Trophoblast cell (in vitro differentiated cells and primary cell): Measurements from ENCODE around the gene LPCAT1.
A peak's percentile ranks its signal among the peaks of the same experiment; 100 is the strongest.

ENCODE experiments used
- DNase-seq, 2 donors: peaks; one replicate each; pipeline ENCODE4 v3.0.0-alpha.2; 2016
- H2AFZ ChIP-seq: 2 replicates; pipeline ENCODE4 v1.6.1; 2013; ENCODE audit warnings: low read length, moderate library complexity, mild to moderate bottlenecking; ENCODE audit not compliant: insufficient read depth, poor library complexity
- H2AK5ac ChIP-seq: 2 replicates; pipeline ENCODE4 v1.6.1; 2013; ENCODE audit warnings: mild to moderate bottlenecking, low read length
- H2BK120ac ChIP-seq: 2 replicates; pipeline ENCODE4 v1.6.1; 2013; ENCODE audit warnings: low read length, mild to moderate bottlenecking, moderate library complexity; ENCODE audit not compliant: insufficient read depth, poor library complexity
- H2BK12ac ChIP-seq: 2 replicates; pipeline ENCODE4 v1.6.1; 2013; ENCODE audit warnings: mild to moderate bottlenecking, low read length, moderate library complexity
- H2BK5ac ChIP-seq: 2 replicates; pipeline ENCODE4 v1.6.1; 2013; ENCODE audit warnings: low read length, low read depth, moderate library complexity, mild to moderate bottlenecking; ENCODE audit not compliant: poor library complexity
- H3K14ac ChIP-seq: 2 replicates; pipeline ENCODE4 v1.6.1; 2013; ENCODE audit warnings: mild to moderate bottlenecking, low read length
- H3K18ac ChIP-seq: 2 replicates; pipeline ENCODE4 v1.6.1; 2013; ENCODE audit warnings: mild to moderate bottlenecking, low read length
- H3K23ac ChIP-seq: 2 replicates; pipeline ENCODE4 v1.6.1; 2013; ENCODE audit warnings: low read length
- H3K27ac ChIP-seq: 2 replicates; pipeline ENCODE4 v1.5.1; 2013; ENCODE audit warnings: low read depth, mild to moderate bottlenecking, inconsistent platforms, low read length, moderate library complexity
- H3K27me3 ChIP-seq: 2 replicates; pipeline ENCODE4 v1.6.1; 2013; ENCODE audit warnings: inconsistent platforms, mild to moderate bottlenecking, low read length, moderate library complexity; ENCODE audit not compliant: insufficient read depth
- H3K36me3 ChIP-seq, 2 experiments: 1 replicate in 1 of 2; 2 replicates in 1 of 2; pipeline ENCODE4 v1.6.1; 2013; ENCODE audit warnings: low read length in 2 of 2, mild to moderate bottlenecking in 2 of 2, moderate library complexity in 1 of 2; ENCODE audit not compliant: insufficient read depth in 2 of 2, control insufficient read depth in 1 of 2
- H3K4ac ChIP-seq: 2 replicates; pipeline ENCODE4 v1.6.1; 2013; ENCODE audit warnings: low read depth, mild to moderate bottlenecking, low read length, moderate library complexity
- H3K4me1 ChIP-seq, 2 experiments: 1 replicate in 1 of 2; 2 replicates in 1 of 2; pipeline ENCODE4 v1.6.1; 2013; ENCODE audit warnings: low read length in 2 of 2, mild to moderate bottlenecking in 2 of 2, moderate library complexity in 1 of 2; ENCODE audit not compliant: insufficient read depth in 2 of 2, control insufficient read depth in 1 of 2
- H3K4me2 ChIP-seq: 2 replicates; pipeline ENCODE4 v1.6.1; 2013; ENCODE audit warnings: inconsistent platforms, mild to moderate bottlenecking, low read length, moderate library complexity
- H3K4me3 ChIP-seq: 2 replicates; pipeline ENCODE4 v1.5.1; 2013; ENCODE audit warnings: mild to moderate bottlenecking, low read depth, low read length, inconsistent platforms
- H3K79me1 ChIP-seq: one replicate; pipeline ENCODE4 v1.6.1; 2013; ENCODE audit warnings: low read length
- H3K79me2 ChIP-seq: 2 replicates; pipeline ENCODE4 v1.6.1; 2013; ENCODE audit warnings: low read length, mild to moderate bottlenecking; ENCODE audit not compliant: control insufficient read depth, insufficient read depth, poor library complexity
- H3K9ac ChIP-seq: 2 replicates; pipeline ENCODE4 v1.6.1; 2013; ENCODE audit warnings: mild to moderate bottlenecking, low read length
- H3K9me3 ChIP-seq: 2 replicates; pipeline ENCODE4 v1.6.1; 2013; ENCODE audit warnings: low read depth, mild to moderate bottlenecking, control low read depth, inconsistent platforms, low read length; ENCODE audit not compliant: insufficient read depth
- H4K12ac ChIP-seq: 2 replicates; pipeline ENCODE4 v1.6.1; 2013; ENCODE audit warnings: low read depth, mild to moderate bottlenecking, low read length, moderate library complexity
- H4K8ac ChIP-seq: 2 replicates; pipeline ENCODE4 v1.6.1; 2013; ENCODE audit warnings: low read depth, mild to moderate bottlenecking, low read length, moderate library complexity
- H4K91ac ChIP-seq: one replicate; pipeline ENCODE4 v1.6.1; 2013; ENCODE audit warnings: low read depth, mild to moderate bottlenecking, low read length, moderate library complexity
- WGBS: extraction: QIAGEN DNeasy Blood & Tissue Kit; methylation state at CpG from one replicate; pipeline ENCODE4 v1.1.7; 2013; ENCODE audit warnings: missing lambda C conversion rate; ENCODE audit not compliant: insufficient read length, insufficient coverage; ENCODE audit errors: extremely low coverage; 5-methylcytosine and 5-hydroxymethylcytosine counted together

LPCAT1 gene

DNA sequence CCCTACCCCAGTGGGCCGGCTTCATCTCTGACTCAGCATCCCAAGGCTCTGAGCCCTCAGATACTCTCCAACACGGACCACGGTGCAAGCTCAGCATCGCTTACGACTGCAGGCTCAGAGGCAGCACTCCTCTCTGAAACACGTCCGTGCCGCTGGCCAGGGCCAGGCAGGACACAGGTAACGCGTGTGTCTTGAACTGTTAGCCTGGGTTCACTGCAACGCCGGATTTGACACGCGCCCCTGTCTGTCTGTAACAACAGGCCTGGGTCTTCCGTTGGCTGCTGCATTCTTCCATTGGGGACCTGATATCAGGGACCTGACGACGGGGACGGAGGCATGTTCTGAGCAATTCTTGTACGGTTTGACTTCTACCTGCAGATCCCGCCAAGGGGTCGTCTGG is 84.9 kb downstream of the LPCAT1 start:
- Histone ChIP-seq H2BK12ac (no peak overlapping the region), H3K79me1 (no peaks in the 10 kb centered on the region), H4K91ac (no peak overlapping the region), H3K4ac (no peak overlapping the region), H3K23ac (no peak overlapping the region), H2AFZ (no peak overlapping the region), H3K4me1 (no peaks in the 10 kb centered on the region), H3K36me3 (no peaks in the 10 kb centered on the region), H3K9me3 (peaks cover 18% of the 10 kb centered on the region), H3K79me2 (no peaks in the 10 kb centered on the region), H3K27ac (no peak overlapping the region), H3K4me2 (no peak overlapping the region), H4K12ac (no peak overlapping the region), H2BK120ac (no peak overlapping the region), H3K27me3 (peaks cover 11% of the 10 kb centered on the region), H3K9ac (no peak overlapping the region), H3K18ac (no peak overlapping the region), H4K8ac (no peak overlapping the region), H2AK5ac (no peak overlapping the region), H3K4me3 (no peak overlapping the region), H3K14ac (no peak overlapping the region), H2BK5ac (no peak overlapping the region)
- no peak for DNase-seq
- WGBS, result no CpG with 5 or more reads among the region's 21 CpGs

DNA sequence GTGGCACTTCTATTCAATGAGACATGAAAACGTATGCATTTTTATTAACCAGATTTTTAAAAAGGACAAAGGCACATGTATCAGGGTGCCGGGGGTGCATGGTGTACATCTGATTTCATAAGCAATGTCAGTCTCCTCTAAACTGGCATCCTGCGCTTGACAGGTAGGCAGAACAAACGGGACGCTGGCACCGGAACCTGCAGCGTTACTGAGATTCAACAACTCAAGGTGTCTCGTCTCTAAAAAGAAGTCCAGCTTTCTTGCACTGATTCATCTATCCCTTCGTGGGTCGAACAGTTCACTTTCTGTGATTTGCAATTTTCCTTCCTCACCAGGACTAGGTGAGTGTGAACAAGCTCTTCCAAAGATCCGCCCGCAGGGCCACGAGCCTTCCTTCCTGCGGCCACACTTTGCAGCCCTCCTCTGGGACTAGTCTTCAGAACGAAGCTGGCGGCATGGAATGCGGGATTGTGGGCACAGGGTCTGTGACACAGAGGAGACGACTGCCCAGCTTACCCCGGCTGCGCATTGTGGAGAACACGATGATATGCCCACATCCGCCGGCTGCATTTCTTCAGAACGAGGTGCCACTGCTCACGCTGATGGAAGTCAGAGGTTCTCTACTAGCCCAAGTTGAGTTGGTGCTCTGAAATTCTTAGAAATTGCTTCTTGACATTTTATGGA is 85.7 kb downstream of the LPCAT1 start:
- Histone ChIP-seq H3K23ac (no peak overlapping the region), H3K4me3 (no peak overlapping the region), H3K79me1 (no peaks in the 10 kb centered on the region), H3K9me3 (peaks cover 26% of the 10 kb centered on the region), H3K4me1 (no peaks in the 10 kb centered on the region), H3K27ac (no peak overlapping the region), H4K12ac (no peak overlapping the region), H3K27me3 (peaks cover 4% of the 10 kb centered on the region), H3K9ac (no peak overlapping the region), H2BK12ac (no peak overlapping the region), H3K4ac (no peak overlapping the region), H4K8ac (no peak overlapping the region), H3K18ac (no peak overlapping the region), H2AFZ (no peak overlapping the region), H3K4me2 (no peak overlapping the region), H2AK5ac (no peak overlapping the region), H3K36me3 (no peaks in the 10 kb centered on the region), H2BK5ac (no peak overlapping the region), H4K91ac (no peak overlapping the region), H2BK120ac (no peak overlapping the region), H3K79me2 (no peaks in the 10 kb centered on the region), H3K14ac (no peak overlapping the region)
- no CpG with 5 or more reads among the region's 25 CpGs for WGBS
- DNase-seq, result no peak

DNA sequence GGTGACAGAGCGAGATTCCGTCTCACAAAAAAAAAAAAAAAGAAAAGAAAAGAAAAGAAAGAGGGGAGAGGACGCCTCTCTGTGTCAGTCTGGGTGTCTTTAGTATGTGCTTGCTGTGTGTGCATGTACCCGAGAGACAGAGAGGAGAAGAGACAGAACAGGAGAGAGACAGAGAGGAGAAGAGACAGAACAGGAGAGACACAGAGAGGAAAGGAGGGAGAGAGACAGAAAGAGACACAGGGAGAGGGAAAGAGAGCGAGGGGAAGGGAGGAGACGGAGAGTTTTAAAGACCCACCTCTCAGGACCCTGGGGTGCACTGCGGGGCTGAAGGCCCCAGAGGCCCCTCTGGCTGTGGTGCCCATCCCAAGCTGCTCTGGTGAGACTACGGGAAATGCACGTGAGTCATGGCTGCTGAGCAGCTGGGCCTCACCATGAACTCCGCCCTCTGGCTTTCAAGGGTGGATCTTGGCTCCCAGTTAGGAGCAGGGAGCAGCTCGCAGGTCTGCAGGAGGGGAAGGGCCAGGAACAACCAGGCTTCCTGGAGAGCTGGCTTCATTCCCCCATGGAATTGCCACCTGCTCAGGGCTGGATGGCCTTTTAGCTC is 86.4 kb downstream of the LPCAT1 start:
- Histone ChIP-seq H2AFZ (no peak overlapping the region), H3K79me1 (no peaks in the 10 kb centered on the region), H3K9me3 (peaks cover 33% of the 10 kb centered on the region), H2AK5ac (no peak overlapping the region), H3K79me2 (no peaks in the 10 kb centered on the region), H4K91ac (no peak overlapping the region), H3K9ac (no peak overlapping the region), H3K18ac (no peak overlapping the region), H4K8ac (no peak overlapping the region), H3K36me3 (no peaks in the 10 kb centered on the region), H3K23ac (no peak overlapping the region), H3K14ac (no peak overlapping the region), H2BK12ac (no peak overlapping the region), H2BK120ac (no peak overlapping the region), H3K4ac (no peak overlapping the region), H3K27me3 (no peaks in the 10 kb centered on the region), H3K4me3 (no peak overlapping the region), H3K4me1 (no peaks in the 10 kb centered on the region), H4K12ac (no peak overlapping the region), H3K27ac (no peak overlapping the region), H2BK5ac (no peak overlapping the region), H3K4me2 (no peak overlapping the region)
- WGBS, result no CpG with 5 or more reads among the region's 11 CpGs
- DNase-seq, result peak in 1 of 2 donors; percentile 16

DNA sequence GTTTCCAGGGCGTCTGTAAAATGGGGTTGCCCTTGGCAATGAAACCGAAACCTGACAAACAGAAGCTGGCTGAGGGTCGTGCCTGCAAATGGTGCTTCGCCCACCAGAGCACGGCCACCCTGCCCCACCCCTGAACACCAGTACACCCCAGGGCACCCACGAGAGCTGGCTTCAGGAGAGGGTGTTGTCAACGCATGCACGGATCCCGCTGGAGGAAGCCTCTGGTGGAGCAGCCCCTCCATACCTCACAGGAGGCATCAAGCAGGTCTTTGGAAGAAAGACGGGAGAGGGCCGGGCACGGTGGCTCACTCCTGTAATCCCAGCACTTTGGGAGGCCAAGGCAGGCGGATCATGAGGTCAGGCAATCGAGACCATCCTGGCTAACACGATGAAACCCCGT is 87.1 kb downstream of the LPCAT1 start:
- Histone ChIP-seq H3K4me2 (no peak overlapping the region), H2BK120ac (no peak overlapping the region), H2BK12ac (no peak overlapping the region), H3K14ac (no peak overlapping the region), H3K79me2 (no peaks in the 10 kb centered on the region), H3K9me3 (peaks cover 40% of the 10 kb centered on the region), H3K4me3 (peak overlapping the region; percentile 43), H2AK5ac (no peak overlapping the region), H3K36me3 (no peaks in the 10 kb centered on the region), H3K9ac (no peak overlapping the region), H4K8ac (no peak overlapping the region), H3K18ac (no peak overlapping the region), H4K12ac (no peak overlapping the region), H2BK5ac (no peak overlapping the region), H2AFZ (no peak overlapping the region), H3K79me1 (no peaks in the 10 kb centered on the region), H3K23ac (no peak overlapping the region), H3K4me1 (no peaks in the 10 kb centered on the region), H3K27me3 (no peaks in the 10 kb centered on the region), H4K91ac (no peak overlapping the region), H3K27ac (no peak overlapping the region), H3K4ac (no peak overlapping the region)
- no CpG with 5 or more reads among the region's 16 CpGs for WGBS
- no peak for DNase-seq
